ENCODE measurements around the gene RPS6KA2.

Gene RPS6KA2

GRCh38 chr6:166579237-166579850, 47.7 kb downstream of the RPS6KA2 start:
- no peaks in the 10 kb centered on the region for H3K4me1 Mint-ChIP-seq (ENCODE audit: low read depth)
- no peaks in the 10 kb centered on the region for H3K36me3 Mint-ChIP-seq (ENCODE audit: low read depth)
- no peak for DNase-seq
- no peak overlapping the region for H3K27ac Mint-ChIP-seq
- H3K9me3 Mint-ChIP-seq, result peaks cover 8% of the 10 kb centered on the region
- no peaks in the 10 kb centered on the region for H3K27me3 Mint-ChIP-seq
- no peak overlapping the region for H3K4me3 Mint-ChIP-seq

GRCh38 chr6:166578536-166579236, 48.4 kb downstream of the RPS6KA2 start:
- Mint-ChIP-seq H3K4me1 (ENCODE audit: low read depth) (no peaks in the 10 kb centered on the region), H3K27me3 (no peaks in the 10 kb centered on the region), H3K4me3 (no peak overlapping the region), H3K27ac (no peak overlapping the region), H3K9me3 (peaks cover 8% of the 10 kb centered on the region), H3K36me3 (ENCODE audit: low read depth) (no peaks in the 10 kb centered on the region)
- no peak for DNase-seq

GRCh38 chr6:166575205-166575604, 51.8 kb downstream of the RPS6KA2 start:
- H3K27ac Mint-ChIP-seq, result no peak overlapping the region

GRCh38 chr6:166573511-166574216, 53.4 kb downstream of the RPS6KA2 start:
- Mint-ChIP-seq H3K27ac (no peak overlapping the region), H3K36me3 (ENCODE audit: low read depth) (no peaks in the 10 kb centered on the region), H3K4me3 (no peak overlapping the region), H3K4me1 (ENCODE audit: low read depth) (no peaks in the 10 kb centered on the region), H3K9me3 (peaks cover 8% of the 10 kb centered on the region), H3K27me3 (no peaks in the 10 kb centered on the region)
- no peak for DNase-seq

More at GRCh38 chr6:166575205-166575604, 51.8 kb downstream of the RPS6KA2 start:
- Mint-ChIP-seq H3K4me3 (no peak overlapping the region), H3K9me3 (peaks cover 8% of the 10 kb centered on the region), H3K27me3 (no peaks in the 10 kb centered on the region), H3K4me1 (ENCODE audit: low read depth) (no peaks in the 10 kb centered on the region), H3K36me3 (ENCODE audit: low read depth) (no peaks in the 10 kb centered on the region)
- no peak for DNase-seq

- Mint-ChIP-seq H3K36me3 (ENCODE audit: low read depth) (no peaks in the 10 kb centered on the region), H3K27me3 (no peaks in the 10 kb centered on the region), H3K4me3 (no peak overlapping the region), H3K27ac (no peak overlapping the region), H3K9me3 (peaks cover 8% of the 10 kb centered on the region), H3K4me1 (ENCODE audit: low read depth) (no peaks in the 10 kb centered on the region)
- DNase-seq, result no peak
Observed at GRCh38 chr6:166572370-166573261, 54.4 kb downstream of the RPS6KA2 start.

- Mint-ChIP-seq H3K4me3 (no peak overlapping the region), H3K36me3 (ENCODE audit: low read depth) (no peaks in the 10 kb centered on the region), H3K4me1 (ENCODE audit: low read depth) (no peaks in the 10 kb centered on the region), H3K27me3 (no peaks in the 10 kb centered on the region), H3K9me3 (peaks cover 2% of the 10 kb centered on the region), H3K27ac (no peak overlapping the region)
- DNase-seq, result no peak
Observed at GRCh38 chr6:166570929-166571713, 55.9 kb downstream of the RPS6KA2 start.

GRCh38 chr6:166569206-166569605, 57.8 kb downstream of the RPS6KA2 start:
- no peak for DNase-seq
- Mint-ChIP-seq H3K4me1 (ENCODE audit: low read depth) (no peaks in the 10 kb centered on the region), H3K27ac (no peak overlapping the region), H3K27me3 (no peaks in the 10 kb centered on the region), H3K4me3 (no peak overlapping the region), H3K9me3 (no peaks in the 10 kb centered on the region), H3K36me3 (ENCODE audit: low read depth) (no peaks in the 10 kb centered on the region)

GRCh38 chr6:166567813-166568212, 59.2 kb downstream of the RPS6KA2 start:
- no peaks in the 10 kb centered on the region for H3K36me3 Mint-ChIP-seq (ENCODE audit: low read depth)
- H3K27ac Mint-ChIP-seq, result no peak overlapping the region
- H3K9me3 Mint-ChIP-seq, result no peaks in the 10 kb centered on the region
- DNase-seq, result no peak
- H3K4me1 Mint-ChIP-seq (ENCODE audit: low read depth), result no peaks in the 10 kb centered on the region
- H3K27me3 Mint-ChIP-seq, result no peaks in the 10 kb centered on the region
- no peak overlapping the region for H3K4me3 Mint-ChIP-seq

- Mint-ChIP-seq H3K4me1 (ENCODE audit: low read depth) (no peaks in the 10 kb centered on the region), H3K27ac (no peak overlapping the region), H3K9me3 (no peaks in the 10 kb centered on the region), H3K4me3 (no peak overlapping the region), H3K27me3 (no peaks in the 10 kb centered on the region), H3K36me3 (ENCODE audit: low read depth) (no peaks in the 10 kb centered on the region)
- no peak for DNase-seq
Observed at GRCh38 chr6:166567107-166567506, 59.9 kb downstream of the RPS6KA2 start.

- Mint-ChIP-seq H3K27me3 (no peaks in the 10 kb centered on the region), H3K4me3 (no peak overlapping the region), H3K36me3 (ENCODE audit: low read depth) (no peaks in the 10 kb centered on the region), H3K9me3 (no peaks in the 10 kb centered on the region), H3K27ac (no peak overlapping the region), H3K4me1 (ENCODE audit: low read depth) (no peaks in the 10 kb centered on the region)
- DNase-seq, result no peak
Observed at GRCh38 chr6:166566026-166567011, 60.7 kb downstream of the RPS6KA2 start.

GRCh38 chr6:166565084-166565967, 61.7 kb downstream of the RPS6KA2 start:
- H3K27ac Mint-ChIP-seq, result no peak overlapping the region
- no peak overlapping the region for H3K4me3 Mint-ChIP-seq
- H3K27me3 Mint-ChIP-seq, result no peaks in the 10 kb centered on the region
- DNase-seq, result no peak
- H3K9me3 Mint-ChIP-seq, result peaks cover 1% of the 10 kb centered on the region
- H3K4me1 Mint-ChIP-seq (ENCODE audit: low read depth), result no peaks in the 10 kb centered on the region
- H3K36me3 Mint-ChIP-seq (ENCODE audit: low read depth), result no peaks in the 10 kb centered on the region

- Mint-ChIP-seq H3K9me3 (peaks cover 13% of the 10 kb centered on the region), H3K4me3 (no peak overlapping the region), H3K27ac (no peak overlapping the region)
Observed at GRCh38 chr6:166563805-166564204, 63.2 kb downstream of the RPS6KA2 start.

More at GRCh38 chr6:166563805-166564204, 63.2 kb downstream of the RPS6KA2 start:
- Mint-ChIP-seq H3K4me1 (ENCODE audit: low read depth) (no peaks in the 10 kb centered on the region), H3K36me3 (ENCODE audit: low read depth) (no peaks in the 10 kb centered on the region), H3K27me3 (no peaks in the 10 kb centered on the region)
- DNase-seq, result no peak

Measured in activated T-cell treated with anti-CD3 and anti-CD28 coated beads, Interleukin-2, amount 50 U/mL, for 24 hours (primary cell).